Epithelial cell of esophagus (primary cell): ENCODE results near the gene CPEB4.

ENCODE experiments used
- DNase-seq: peaks from one replicate; pipeline ENCODE4 v3.0.0; 2010; ENCODE audit warnings: low read depth
- H3K4me3 ChIP-seq: 2 replicates; pipeline ENCODE4 v1.5.1; 2011; ENCODE audit warnings: mild to moderate bottlenecking, low read length, control low read depth
- CTCF ChIP-seq: IDR thresholded peaks from 2 replicates; pipeline ENCODE4 v1.5.1; 2011; ENCODE audit warnings: low read depth, mild to moderate bottlenecking, low read length, control low read depth, inconsistent platforms; ENCODE audit not compliant: insufficient read depth; ENCODE audit errors: missing control alignments

CPEB4 gene

GRCh38 chr5:173895401-173896165 lies 7.4 kb downstream of the CPEB4 start:
- H3K4me3 ChIP-seq = no peak overlapping the region
- DNase-seq = peak; percentile 60
- TF ChIP-seq CTCF = no peak

GRCh38 chr5:173896631-173897030 lies 8.5 kb downstream of the CPEB4 start:
- TF ChIP-seq CTCF = no peak
- no peak overlapping the region for H3K4me3 ChIP-seq
- DNase-seq = no peak

- TF ChIP-seq CTCF = no peak
- DNase-seq = no peak
- no peak overlapping the region for H3K4me3 ChIP-seq
Observed at GRCh38 chr5:173901705-173902104, 13.6 kb downstream of the CPEB4 start.

- no peak overlapping the region for H3K4me3 ChIP-seq
- no peak for TF ChIP-seq CTCF
Observed at GRCh38 chr5:173902334-173902733, 14.2 kb downstream of the CPEB4 start.

GRCh38 chr5:173902743-173903142 lies 14.6 kb downstream of the CPEB4 start:
- TF ChIP-seq CTCF = no peak
- DNase-seq = peak; percentile 39
- no peak overlapping the region for H3K4me3 ChIP-seq

More at GRCh38 chr5:173902334-173902733, 14.2 kb downstream of the CPEB4 start:
- no peak for DNase-seq

- TF ChIP-seq CTCF = no peak
- no peak for DNase-seq
- no peak overlapping the region for H3K4me3 ChIP-seq
Observed at GRCh38 chr5:173903396-173904140, 15.4 kb downstream of the CPEB4 start.
